MM.1S (cell line): ENCODE results near the gene CMTM2.
"Not testable (repeated sequence)": the region's sequence is repeated elsewhere in the genome, so short reads cannot be mapped to it uniquely, and the experiment has no call there.

Experiments
- DNase-seq: peaks from one replicate; pipeline ENCODE4 v3.0.0-alpha.2; 2015
- H2AFZ ChIP-seq: fragments of 300-600 bp; sonication (generic); 2 replicates; pipeline ENCODE4 v1.6.0; 2016; ENCODE audit warnings: antibody characterized with exemption, low read length
- H3F3A ChIP-seq: fragments of 300-600 bp; sonication (generic); 2 replicates; pipeline ENCODE4 v1.6.1; 2016; ENCODE audit warnings: mild to moderate bottlenecking, antibody characterized with exemption, low read length, moderate library complexity, mixed read lengths; ENCODE audit not compliant: insufficient read depth
- H3K27ac ChIP-seq: fragments of 300-600 bp; sonication (generic); 2 replicates; pipeline ENCODE4 v1.5.1; 2016; ENCODE audit warnings: mild to moderate bottlenecking, low read length
- H3K27me3 ChIP-seq: fragments of 300-600 bp; sonication (generic); replicated peaks from 2 replicates; pipeline ENCODE4 v1.6.0; 2016; ENCODE audit warnings: low read length; ENCODE audit not compliant: insufficient read depth
- H3K36me3 ChIP-seq: fragments of 300-600 bp; sonication (generic); replicated peaks from 2 replicates; pipeline ENCODE4 v1.6.1; 2016; ENCODE audit warnings: mild to moderate bottlenecking, low read length, mixed read lengths; ENCODE audit not compliant: insufficient read depth
- H3K4me1 ChIP-seq: fragments of 300-600 bp; sonication (generic); 2 replicates; pipeline ENCODE4 v1.6.1; 2016; ENCODE audit warnings: low read length, mixed read lengths
- H3K4me2 ChIP-seq: fragments of 300-600 bp; sonication (generic); 2 replicates; pipeline ENCODE4 v1.6.0; 2016; ENCODE audit warnings: low read depth, low read length
- H3K4me3 ChIP-seq: fragments of 300-600 bp; sonication (generic); 2 replicates; pipeline ENCODE4 v1.5.1; 2016; ENCODE audit warnings: low read length, mixed read lengths
- H3K79me2 ChIP-seq: fragments of 300-600 bp; sonication (generic); 2 replicates; pipeline ENCODE4 v1.6.1; 2016; ENCODE audit warnings: mixed run types, low read length, mixed read lengths
- H3K9ac ChIP-seq: fragments of 300-600 bp; sonication (generic); 2 replicates; pipeline ENCODE4 v1.6.1; 2016; ENCODE audit warnings: low read length, mixed read lengths
- H3K9me2 ChIP-seq: fragments of 300-600 bp; sonication (generic); replicated peaks from 2 replicates; pipeline ENCODE4 v1.6.1; 2016; ENCODE audit warnings: mild to moderate bottlenecking, low read length, mixed read lengths; ENCODE audit not compliant: insufficient read depth
- H3K9me3 ChIP-seq: fragments of 300-600 bp; sonication (generic); replicated peaks from 2 replicates; pipeline ENCODE4 v1.6.1; 2016; ENCODE audit warnings: mild to moderate bottlenecking, low read length, mixed read lengths; ENCODE audit not compliant: insufficient read depth
- H4K20me1 ChIP-seq: fragments of 300-600 bp; sonication (generic); 2 replicates; pipeline ENCODE4 v1.6.1; 2016; ENCODE audit warnings: mild to moderate bottlenecking, low read length, moderate library complexity, mixed read lengths; ENCODE audit not compliant: insufficient read depth
- EZH2 ChIP-seq: fragments of 300-600 bp; sonication (generic); optimal IDR thresholded peaks from 2 replicates; pipeline ENCODE3; 2017; ENCODE audit warnings: low read depth, mild to moderate bottlenecking, antibody characterized with exemption, low read length, mixed read lengths
- EZH2phosphoT487 ChIP-seq: fragments of 300-600 bp; sonication (generic); IDR thresholded peaks from 2 replicates; pipeline ENCODE4 v1.6.1; 2018; ENCODE audit warnings: antibody characterized with exemption, low read length
- TF ChIP-seq, protein P1 (sequence below): fragments of 300-600 bp; sonication (generic); IDR thresholded peaks from 2 replicates; pipeline ENCODE4 v1.5.1; 2016; ENCODE audit warnings: antibody characterized with exemption, low read length, mixed read lengths

CMTM2 gene

GRCh38 chr16:66622863-66623262 lies 43.6 kb downstream of the CMTM2 start:
- Histone ChIP-seq H3K27ac (no peak overlapping the region), H2AFZ (no peak overlapping the region), H3K4me3 (no peak overlapping the region), H3K79me2 (no peaks in the 10 kb centered on the region), H4K20me1 (no peaks in the 10 kb centered on the region), H3K27me3 (no peaks in the 10 kb centered on the region), H3K9me3 (no peaks in the 10 kb centered on the region), H3K36me3 (no peaks in the 10 kb centered on the region), H3K4me1 (no peaks in the 10 kb centered on the region), H3K4me2 (no peak overlapping the region), H3F3A (no peaks in the 10 kb centered on the region), H3K9ac (no peak overlapping the region), H3K9me2 (no peaks in the 10 kb centered on the region)
- TF ChIP-seq, protein P1, sequence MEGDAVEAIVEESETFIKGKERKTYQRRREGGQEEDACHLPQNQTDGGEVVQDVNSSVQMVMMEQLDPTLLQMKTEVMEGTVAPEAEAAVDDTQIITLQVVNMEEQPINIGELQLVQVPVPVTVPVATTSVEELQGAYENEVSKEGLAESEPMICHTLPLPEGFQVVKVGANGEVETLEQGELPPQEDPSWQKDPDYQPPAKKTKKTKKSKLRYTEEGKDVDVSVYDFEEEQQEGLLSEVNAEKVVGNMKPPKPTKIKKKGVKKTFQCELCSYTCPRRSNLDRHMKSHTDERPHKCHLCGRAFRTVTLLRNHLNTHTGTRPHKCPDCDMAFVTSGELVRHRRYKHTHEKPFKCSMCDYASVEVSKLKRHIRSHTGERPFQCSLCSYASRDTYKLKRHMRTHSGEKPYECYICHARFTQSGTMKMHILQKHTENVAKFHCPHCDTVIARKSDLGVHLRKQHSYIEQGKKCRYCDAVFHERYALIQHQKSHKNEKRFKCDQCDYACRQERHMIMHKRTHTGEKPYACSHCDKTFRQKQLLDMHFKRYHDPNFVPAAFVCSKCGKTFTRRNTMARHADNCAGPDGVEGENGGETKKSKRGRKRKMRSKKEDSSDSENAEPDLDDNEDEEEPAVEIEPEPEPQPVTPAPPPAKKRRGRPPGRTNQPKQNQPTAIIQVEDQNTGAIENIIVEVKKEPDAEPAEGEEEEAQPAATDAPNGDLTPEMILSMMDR, result no peak
- no peak for TF ChIP-seq EZH2
- no peak for TF ChIP-seq EZH2phosphoT487
- no peak for DNase-seq

- Histone ChIP-seq H3K9me2 (no peaks in the 10 kb centered on the region), H3K4me2 (no peak overlapping the region), H3K9ac (no peak overlapping the region), H3K27me3 (no peaks in the 10 kb centered on the region), H3K9me3 (no peaks in the 10 kb centered on the region), H4K20me1 (no peaks in the 10 kb centered on the region), H3K79me2 (no peaks in the 10 kb centered on the region), H2AFZ (no peak overlapping the region), H3K36me3 (no peaks in the 10 kb centered on the region), H3K4me3 (no peak overlapping the region), H3K4me1 (no peaks in the 10 kb centered on the region), H3F3A (no peaks in the 10 kb centered on the region), H3K27ac (no peak overlapping the region)
- DNase-seq, result no peak
- TF ChIP-seq EZH2 (no peak), EZH2phosphoT487 (no peak)
- TF ChIP-seq, protein P1, result no peak
Observed at GRCh38 chr16:66623755-66624154, 44.5 kb downstream of the CMTM2 start.

- H3K79me2 ChIP-seq, H3K27ac ChIP-seq, H3K4me1 ChIP-seq, H3K9me3 ChIP-seq, DNase-seq, H3F3A ChIP-seq, H3K27me3 ChIP-seq, H3K9ac ChIP-seq, H4K20me1 ChIP-seq, H3K4me3 ChIP-seq, H3K9me2 ChIP-seq, H2AFZ ChIP-seq, H3K4me2 ChIP-seq, H3K36me3 ChIP-seq: not testable (repeated sequence)
Observed at GRCh38 chr16:66627611-66628378, 48.5 kb downstream of the CMTM2 start.

- TF ChIP-seq EZH2phosphoT487 (no peak), EZH2 (no peak)
- TF ChIP-seq, protein P1, result no peak
- Histone ChIP-seq H3K9me3 (no peaks in the 10 kb centered on the region), H3K9ac (no peak overlapping the region), H4K20me1 (no peaks in the 10 kb centered on the region), H3K4me3 (no peak overlapping the region), H3K4me2 (no peak overlapping the region), H3K36me3 (no peaks in the 10 kb centered on the region), H3K27ac (no peak overlapping the region), H2AFZ (no peak overlapping the region), H3F3A (no peaks in the 10 kb centered on the region), H3K9me2 (no peaks in the 10 kb centered on the region), H3K79me2 (no peaks in the 10 kb centered on the region), H3K27me3 (no peaks in the 10 kb centered on the region), H3K4me1 (no peaks in the 10 kb centered on the region)
- DNase-seq, result no peak
Observed at GRCh38 chr16:66629856-66630255, 50.6 kb downstream of the CMTM2 start.

GRCh38 chr16:66630561-66631260 lies 51.4 kb downstream of the CMTM2 start:
- H3K9ac ChIP-seq, H3K9me2 ChIP-seq, H3K4me1 ChIP-seq, H3K9me3 ChIP-seq, H3K4me2 ChIP-seq, H3F3A ChIP-seq, DNase-seq, H3K4me3 ChIP-seq, H3K79me2 ChIP-seq, H3K36me3 ChIP-seq, H3K27ac ChIP-seq, H3K27me3 ChIP-seq, H4K20me1 ChIP-seq, H2AFZ ChIP-seq: not testable (repeated sequence)
